ENCODE results near the gene ETV6. TPM values are rescaled to one million over a fixed set of nuclear protein-coding genes. Genes with fewer than 3 reads are reported as not detected.
A peak's percentile ranks its signal among the peaks of the same experiment; 100 is the strongest.

The ETV6 gene
- total RNA-seq, 2 donors from 2014 or later: 41.4 to 58.4 TPM

- no peak for ATAC-seq (ENCODE audit: insufficient number of reproducible peaks, low FRiP score, low read depth)
- no peaks in the 10 kb centered on the region for H3K27me3 ChIP-seq (replicated peaks; ENCODE audit: insufficient read depth)
- H3K9me3 ChIP-seq: no peaks in the 10 kb centered on the region
- H3K27ac ChIP-seq: peak overlapping the region; percentile 93 to 94
- no peaks in the 10 kb centered on the region for H3K36me3 ChIP-seq
- no peak for TF ChIP-seq CTCF (IDR thresholded peaks at IDR 0.05)
- DNase-seq (ENCODE audit: low spot score): no peak
- H3K4me1 ChIP-seq (ENCODE audit: control insufficient read depth in 1 of 2, low read depth in 2 of 2): peaks cover 22 to 44% of the 10 kb centered on the region in 2 donors
- H3K4me3 ChIP-seq: peak overlapping the region; percentile 97
Measured at GRCh38 chr12:11651785-11652184, 2.3 kb downstream of the ETV6 start.

GRCh38 chr12:11652351-11653040 is 3.0 kb downstream of the ETV6 start:
- no peaks in the 10 kb centered on the region for H3K27me3 ChIP-seq (replicated peaks; ENCODE audit: insufficient read depth)
- DNase-seq (ENCODE audit: low spot score) (no peak), ATAC-seq (ENCODE audit: insufficient number of reproducible peaks, low FRiP score, low read depth) (no peak)
- H3K27ac ChIP-seq: peak overlapping the region; percentile 93 to 94
- peak overlapping the region; percentile 97 for H3K4me3 ChIP-seq
- H3K4me1 ChIP-seq (ENCODE audit: control insufficient read depth in 1 of 2, low read depth in 2 of 2): peaks cover 22 to 51% of the 10 kb centered on the region in 2 donors
- H3K36me3 ChIP-seq: no peaks in the 10 kb centered on the region
- no peaks in the 10 kb centered on the region for H3K9me3 ChIP-seq
- no peak for TF ChIP-seq CTCF (IDR thresholded peaks at IDR 0.05)

GRCh38 chr12:11653215-11653753 is 3.8 kb downstream of the ETV6 start:
- H3K9me3 ChIP-seq: no peaks in the 10 kb centered on the region
- no peak for TF ChIP-seq CTCF (IDR thresholded peaks at IDR 0.05)
- peaks cover 24 to 59% of the 10 kb centered on the region in 2 donors for H3K4me1 ChIP-seq (ENCODE audit: control insufficient read depth in 1 of 2, low read depth in 2 of 2)

GRCh38 chr12:11654338-11654737 is 4.9 kb downstream of the ETV6 start:
- no peak for TF ChIP-seq CTCF (IDR thresholded peaks at IDR 0.05)
- H3K4me1 ChIP-seq (ENCODE audit: control insufficient read depth in 1 of 2, low read depth in 2 of 2): peaks cover 32 to 70% of the 10 kb centered on the region in 2 donors
- peak overlapping the region; percentile 93 to 94 for H3K27ac ChIP-seq
- no peaks in the 10 kb centered on the region for H3K9me3 ChIP-seq
- ATAC-seq (ENCODE audit: insufficient number of reproducible peaks, low FRiP score, low read depth) (no peak), DNase-seq (ENCODE audit: low spot score) (no peak)
- H3K27me3 ChIP-seq (replicated peaks; ENCODE audit: insufficient read depth): no peaks in the 10 kb centered on the region
- no peaks in the 10 kb centered on the region for H3K36me3 ChIP-seq
- peak overlapping the region; percentile 97 for H3K4me3 ChIP-seq

More at GRCh38 chr12:11653215-11653753, 3.8 kb downstream of the ETV6 start:
- DNase-seq (ENCODE audit: low spot score) (no peak), ATAC-seq (ENCODE audit: insufficient number of reproducible peaks, low FRiP score, low read depth) (no peak)
- Histone ChIP-seq H3K27me3 (replicated peaks; ENCODE audit: insufficient read depth) (no peaks in the 10 kb centered on the region), H3K4me3 (peak overlapping the region; percentile 97), H3K27ac (peak overlapping the region; percentile 93 to 94), H3K36me3 (no peaks in the 10 kb centered on the region)

GRCh38 chr12:11654802-11655201 is 5.3 kb downstream of the ETV6 start:
- H3K27ac ChIP-seq: peak overlapping the region; percentile 43 to 94
- H3K27me3 ChIP-seq (replicated peaks; ENCODE audit: insufficient read depth): no peaks in the 10 kb centered on the region
- peaks cover 32 to 74% of the 10 kb centered on the region in 2 donors for H3K4me1 ChIP-seq (ENCODE audit: control insufficient read depth in 1 of 2, low read depth in 2 of 2)
- no peak for DNase-seq (ENCODE audit: low spot score)
- TF ChIP-seq CTCF (IDR thresholded peaks at IDR 0.05): no peak
- H3K9me3 ChIP-seq: no peaks in the 10 kb centered on the region
- H3K36me3 ChIP-seq: no peaks in the 10 kb centered on the region
- no peak for ATAC-seq (ENCODE audit: insufficient number of reproducible peaks, low FRiP score, low read depth)
- H3K4me3 ChIP-seq: no peak overlapping the region
